GM12891 (cell line): ENCODE results near the gene MAB21L4.

Experiments
- POLR2A ChIP-seq: IDR thresholded peaks from 2 replicates; pipeline ENCODE4 v1.6.1; 2011; ENCODE audit warnings: low read depth, low read length, control low read depth
- POLR2AphosphoS5 ChIP-seq: IDR thresholded peaks from 2 replicates; pipeline ENCODE4 v1.6.1; 2011; ENCODE audit warnings: low read depth, low read length, control low read depth
- SPI1 ChIP-seq: IDR thresholded peaks from 2 replicates; pipeline ENCODE4 v1.6.1; 2011; ENCODE audit warnings: low read depth, low read length, control low read depth
- TAF1 ChIP-seq: IDR thresholded peaks from 2 replicates; pipeline ENCODE4 v1.6.1; 2011; ENCODE audit warnings: low read depth, low read length, control low read depth

- TF ChIP-seq POLR2A (no peak), POLR2AphosphoS5 (no peak), TAF1 (no peak), SPI1 (no peak)
These were observed 21.9 kb downstream of the MAB21L4 start for GRCh38 chr2:240873805-240874714.
